Sigmoid colon (tissue), 7 donors: ENCODE measurements around the gene E2F3. TPM values are rescaled to one million over a fixed set of nuclear protein-coding genes. Genes with fewer than 3 reads are reported as not detected.

Experiments used
- DNase-seq: peaks from one replicate; pipeline ENCODE4 v3.0.0-alpha.2; 2019
- H3K27ac ChIP-seq, 4 donors: fragments of 200-600 bp; sonication (generic); one replicate each; pipeline ENCODE4 v1.5.1; 2016 to 2019; ENCODE audit warnings: mild to moderate bottlenecking in 1 of 4
- H3K27me3 ChIP-seq, 3 donors: fragments of 200-600 bp; sonication (generic); one replicate each; pipeline ENCODE4 v1.5.1; 2019; ENCODE audit warnings: mild to moderate bottlenecking in 1 of 3
- H3K36me3 ChIP-seq, 4 donors: fragments of 200-600 bp; sonication (generic); one replicate each; pipeline ENCODE4 v1.5.1; 2016 to 2019
- H3K4me1 ChIP-seq, 4 donors: fragments of 200-600 bp; sonication (generic); one replicate each; pipeline ENCODE4 v1.5.1; 2017 to 2019
- H3K4me3 ChIP-seq, 4 donors: fragments of 200-600 bp; sonication (generic); one replicate each; pipeline ENCODE4 v1.5.1; 2017 to 2019; ENCODE audit warnings: mild to moderate bottlenecking in 2 of 4, moderate library complexity in 1 of 4
- H3K9me3 ChIP-seq, 4 donors: fragments of 200-600 bp in 3 of 4; sonication (generic) in 3 of 4; one replicate each; pipeline versions ENCODE4 v1.5.1 to v1.6.1; 2013 to 2019
- EP300 ChIP-seq, 4 donors: sonication (generic); formaldehyde crosslinking; IDR thresholded peaks; one replicate each; pipeline ENCODE4 v1.6.1; 2017; ENCODE audit warnings: antibody characterized with exemption in 4 of 4
- POLR2A ChIP-seq, 2 donors: fragments of 450-650 bp; IDR thresholded peaks; one replicate each; pipeline ENCODE4 v1.6.1; 2016; ENCODE audit warnings: antibody characterized with exemption in 2 of 2, mild to moderate bottlenecking in 2 of 2, moderate library complexity in 2 of 2
- POLR2AphosphoS5 ChIP-seq, 4 donors: sonication (generic); formaldehyde crosslinking; IDR thresholded peaks; one replicate each; pipeline ENCODE4 v1.6.1; 2017; ENCODE audit warnings: antibody characterized with exemption in 4 of 4
- WGBS, 2 donors: extraction: QIAGEN DNeasy Blood & Tissue Kit; methylation state at CpG; one replicate each; pipeline ENCODE4 v1.1.7; 2013; 5-methylcytosine and 5-hydroxymethylcytosine counted together
- intact Hi-C: fragments of 100-400 bp; cut with DNase I; formaldehyde crosslinking; loops from one replicate; pipeline ENCODE4 v1.15.1; 2023
- polyA plus RNA-seq, 3 donors: library from polyadenylated mRNA; stranded (reverse); fragments of 200-250 nt; gene quantifications; one replicate each; pipeline ENCODE4 v1.2.3, GENCODE V29; 2013
- total RNA-seq, 4 donors: library from RNA; depleted of rRNA; stranded (reverse); fragments of >200 nt; gene quantifications; one replicate each; pipeline ENCODE4 v1.1.0, GENCODE V29; 2016
- TF ChIP-seq, protein P1 (sequence below), 4 experiments: fragments of 450-650 bp in 3 of 4; fragments of 200-600 bp in 1 of 4; IDR thresholded peaks; one replicate each; pipeline ENCODE4 v1.5.1; 2016 to 2019; ENCODE audit warnings: antibody characterized with exemption in 4 of 4, mild to moderate bottlenecking in 3 of 4, moderate library complexity in 2 of 4
- donor health status: healthy with polysubstance abuse.
- donor health status: Bipolar disorder and iron deficiency.
- donor health status: healthy.

Gene E2F3
- total and polyA plus RNA-seq, 7 donors: 2.5 to 6.9 (median 3.0) TPM

DNA sequence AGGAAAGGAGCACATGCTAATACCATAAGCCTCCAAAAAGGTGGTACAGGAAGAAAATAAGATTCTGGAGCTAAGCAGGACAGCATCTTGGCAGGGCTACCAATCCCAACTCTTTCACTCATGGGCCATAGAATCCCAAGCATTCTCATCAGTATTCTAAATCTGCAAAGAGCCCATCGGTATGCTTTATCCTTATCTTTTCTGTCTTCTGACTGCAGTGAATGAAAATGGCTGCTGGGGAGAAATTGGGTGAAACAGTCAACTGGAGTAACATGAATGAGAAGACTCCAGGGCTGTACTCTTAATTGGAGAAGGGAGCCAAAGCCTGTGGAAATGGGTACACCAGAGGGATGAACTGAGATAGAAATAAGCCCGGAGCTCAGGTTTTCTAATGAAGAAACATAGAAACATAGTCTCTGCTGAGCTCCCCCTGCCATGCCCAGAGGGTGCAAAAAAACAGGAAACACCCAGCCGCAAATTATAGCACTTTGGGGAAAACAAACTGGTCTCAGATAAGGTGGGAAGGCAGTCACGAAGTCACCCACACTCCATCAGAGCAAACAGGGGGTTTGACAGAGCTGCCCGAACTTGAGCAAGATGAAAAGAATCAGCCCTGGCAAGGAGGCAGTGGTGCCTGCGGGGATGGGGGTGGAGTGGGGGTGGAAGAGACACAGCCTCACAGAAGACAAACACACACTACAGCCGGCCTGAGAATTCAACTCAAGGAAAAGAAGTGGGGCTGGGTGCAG is 35.4 kb upstream of the E2F3 start:
- H3K4me1 ChIP-seq: no peaks in the 10 kb centered on the region
- H3K27me3 ChIP-seq: no peaks in the 10 kb centered on the region
- TF ChIP-seq EP300 (IDR thresholded peaks at IDR 0.05): no peak
- TF ChIP-seq, protein P1, sequence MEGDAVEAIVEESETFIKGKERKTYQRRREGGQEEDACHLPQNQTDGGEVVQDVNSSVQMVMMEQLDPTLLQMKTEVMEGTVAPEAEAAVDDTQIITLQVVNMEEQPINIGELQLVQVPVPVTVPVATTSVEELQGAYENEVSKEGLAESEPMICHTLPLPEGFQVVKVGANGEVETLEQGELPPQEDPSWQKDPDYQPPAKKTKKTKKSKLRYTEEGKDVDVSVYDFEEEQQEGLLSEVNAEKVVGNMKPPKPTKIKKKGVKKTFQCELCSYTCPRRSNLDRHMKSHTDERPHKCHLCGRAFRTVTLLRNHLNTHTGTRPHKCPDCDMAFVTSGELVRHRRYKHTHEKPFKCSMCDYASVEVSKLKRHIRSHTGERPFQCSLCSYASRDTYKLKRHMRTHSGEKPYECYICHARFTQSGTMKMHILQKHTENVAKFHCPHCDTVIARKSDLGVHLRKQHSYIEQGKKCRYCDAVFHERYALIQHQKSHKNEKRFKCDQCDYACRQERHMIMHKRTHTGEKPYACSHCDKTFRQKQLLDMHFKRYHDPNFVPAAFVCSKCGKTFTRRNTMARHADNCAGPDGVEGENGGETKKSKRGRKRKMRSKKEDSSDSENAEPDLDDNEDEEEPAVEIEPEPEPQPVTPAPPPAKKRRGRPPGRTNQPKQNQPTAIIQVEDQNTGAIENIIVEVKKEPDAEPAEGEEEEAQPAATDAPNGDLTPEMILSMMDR (IDR thresholded peaks at IDR 0.05): no peak
- TF ChIP-seq POLR2A (IDR thresholded peaks at IDR 0.05): no peak
- TF ChIP-seq POLR2AphosphoS5 (IDR thresholded peaks at IDR 0.05): no peak
- no peak overlapping the region for H3K27ac ChIP-seq
- no peaks in the 10 kb centered on the region for H3K36me3 ChIP-seq
- H3K4me3 ChIP-seq: no peak overlapping the region
- no peak for DNase-seq
- 44 to 77% methylated on average over 7 of the region's 7 CpGs for WGBS, 2 donors
- no peaks in the 10 kb centered on the region for H3K9me3 ChIP-seq
- intact Hi-C loops: no loop called here

DNA sequence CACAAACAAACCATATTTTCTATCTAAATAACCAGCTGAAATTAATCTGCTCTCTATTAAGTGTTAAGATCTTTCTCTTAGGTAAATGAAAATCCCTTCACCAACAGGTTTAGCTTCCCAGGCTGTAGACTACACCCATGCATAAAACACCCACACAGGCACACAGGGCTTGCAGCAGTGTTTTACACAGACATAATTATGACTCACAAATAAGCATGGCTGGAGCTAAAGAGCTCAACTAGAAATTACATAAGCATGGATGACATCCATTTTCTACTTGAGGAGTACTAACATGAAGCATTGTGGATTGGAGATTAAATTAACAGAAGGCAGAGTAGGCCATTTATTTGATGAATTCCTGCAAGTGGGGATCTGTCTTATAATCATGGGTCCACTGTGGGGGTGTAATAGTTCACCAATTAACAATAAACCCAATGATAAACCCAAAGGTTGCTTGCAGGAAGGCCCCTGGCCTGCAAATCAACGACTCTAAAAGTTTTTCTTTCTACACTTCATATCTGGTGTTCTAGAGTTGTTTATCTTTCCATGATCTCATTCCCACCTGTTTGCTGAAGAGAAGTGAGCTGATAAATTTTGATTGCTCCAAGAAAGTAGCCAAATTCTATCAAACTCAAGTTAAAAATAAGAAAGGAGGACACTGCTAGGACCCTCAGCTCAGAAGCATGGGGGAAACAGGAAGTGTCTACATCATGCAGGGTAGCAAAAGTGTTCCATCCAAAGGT is 33.8 kb upstream of the E2F3 start:
- H3K9me3 ChIP-seq: no peaks in the 10 kb centered on the region
- no peaks in the 10 kb centered on the region for H3K36me3 ChIP-seq
- no peak overlapping the region for H3K27ac ChIP-seq
- no peaks in the 10 kb centered on the region for H3K27me3 ChIP-seq
- WGBS, 2 donors: 18 to 60% methylated on average over 1 of the region's 1 CpG
- no peaks in the 10 kb centered on the region for H3K4me1 ChIP-seq
- DNase-seq: no peak
- H3K4me3 ChIP-seq: no peak overlapping the region
- TF ChIP-seq POLR2AphosphoS5 (IDR thresholded peaks at IDR 0.05) (no peak), EP300 (IDR thresholded peaks at IDR 0.05) (no peak), POLR2A (IDR thresholded peaks at IDR 0.05) (no peak)
- TF ChIP-seq, protein P1 (IDR thresholded peaks at IDR 0.05): no peak
- intact Hi-C loops: no loop called here

DNA sequence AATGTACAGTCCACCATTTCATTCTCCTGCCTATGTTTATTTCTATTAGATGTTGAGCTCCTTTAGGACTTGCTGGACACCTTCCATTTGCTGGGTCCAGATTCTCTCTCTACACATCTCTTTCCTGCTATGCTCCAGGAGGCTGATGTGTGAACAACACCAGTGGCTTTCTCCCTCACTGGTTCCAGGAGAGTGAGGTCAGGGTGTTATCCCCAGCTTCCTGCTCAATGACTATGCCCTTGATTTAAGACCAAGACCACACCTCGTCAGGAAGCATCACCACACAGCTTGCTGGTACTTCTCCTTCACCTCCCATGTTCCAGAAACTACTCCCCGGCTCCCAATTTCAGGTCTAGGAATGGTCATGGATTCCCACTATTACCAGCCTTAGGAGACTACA is 31.3 kb upstream of the E2F3 start:
- H3K27me3 ChIP-seq: no peaks in the 10 kb centered on the region
- no peaks in the 10 kb centered on the region for H3K36me3 ChIP-seq
- no peak for DNase-seq
- H3K9me3 ChIP-seq: no peaks in the 10 kb centered on the region
- no peak overlapping the region for H3K4me3 ChIP-seq
- no peak overlapping the region for H3K27ac ChIP-seq
- TF ChIP-seq EP300 (IDR thresholded peaks at IDR 0.05): no peak
- TF ChIP-seq POLR2AphosphoS5 (IDR thresholded peaks at IDR 0.05): no peak
- no peak for TF ChIP-seq POLR2A (IDR thresholded peaks at IDR 0.05)
- TF ChIP-seq, protein P1 (IDR thresholded peaks at IDR 0.05): no peak
- H3K4me1 ChIP-seq: no peaks in the 10 kb centered on the region
- intact Hi-C loops: no loop called here
- WGBS, 2 donors: 88 to 92% methylated on average over 2 of the region's 2 CpGs

DNA sequence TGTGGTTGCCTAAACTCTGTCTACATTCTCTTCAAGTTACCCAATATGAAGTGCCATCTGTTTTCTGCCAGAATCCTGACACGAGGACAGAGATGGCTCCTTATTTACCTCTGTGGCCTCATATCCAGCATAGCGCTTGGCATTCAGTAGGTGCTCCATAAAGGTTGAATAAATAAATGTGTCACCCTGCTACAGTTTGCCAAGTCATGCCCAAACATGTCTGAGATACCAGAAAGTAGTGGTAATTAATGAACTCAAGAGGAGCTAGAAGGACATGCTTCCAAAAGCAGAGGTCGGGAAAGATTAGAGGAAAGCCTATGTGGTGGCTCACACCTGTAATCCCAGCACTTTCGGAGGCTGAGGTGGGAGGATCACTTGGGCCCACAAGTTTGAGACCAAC is 30.9 kb upstream of the E2F3 start:
- Histone ChIP-seq H3K9me3 (no peaks in the 10 kb centered on the region), H3K36me3 (no peaks in the 10 kb centered on the region), H3K4me3 (no peak overlapping the region), H3K4me1 (no peaks in the 10 kb centered on the region), H3K27ac (no peak overlapping the region), H3K27me3 (no peaks in the 10 kb centered on the region)
- no peak for TF ChIP-seq EP300 (IDR thresholded peaks at IDR 0.05)
- no peak for TF ChIP-seq POLR2A (IDR thresholded peaks at IDR 0.05)
- TF ChIP-seq, protein P1 (IDR thresholded peaks at IDR 0.05): no peak
- no peak for TF ChIP-seq POLR2AphosphoS5 (IDR thresholded peaks at IDR 0.05)
- 95% methylated on average over 4 of the region's 4 CpGs for WGBS, 2 donors
- intact Hi-C loops: no loop called here
- DNase-seq: no peak
